Measurements from ENCODE around the gene GCAT. TPM values are rescaled to one million over a fixed set of nuclear protein-coding genes. Genes with fewer than 3 reads are reported as not detected.

GCAT gene
- total and polyA plus RNA-seq, 9 of the 15 experiments (the other 6 are each of a cell fraction or from before 2014, with no cell fraction given) = 1.9 to 69.9 (median 26.4) TPM

- TF ChIP-seq ZNF764 (CRISPR knock-in tag; IDR thresholded peaks at IDR 0.05; ENCODE audit: low read depth) (no peak), RBFOX2 (IDR thresholded peaks at IDR 0.05; ENCODE audit: low read depth, low read length) (peak; percentile 16; the same call in 1 of the 2 replicates), POLR2G (IDR thresholded peaks at IDR 0.05; ENCODE audit: low read depth, low read length) (0 out of 2 replicates have a peak, but pooled peaks have one; percentile 33)
- Histone ChIP-seq H3K27ac (ENCODE audit: extremely low read depth, low read depth, low read length) (no peak overlapping the region), H3K9ac (ENCODE audit: insufficient read depth in 1 of 2, low read depth in 2 of 2, low read length in 2 of 2) (peak overlapping the region in 1 of 2 experiments; percentile 35; a peak in 1 of 4 replicates), H3K4me3 (no peak overlapping the region), H3K4me2 (ENCODE audit: insufficient read depth, low read length) (no peak overlapping the region), H3K9me1 (ENCODE audit: control insufficient read depth, insufficient read depth, low read length) (no peaks in the 10 kb centered on the region), H3K79me2 (ENCODE audit: control insufficient read depth, insufficient read depth, low read length) (peaks cover 30% of the 10 kb centered on the region), H4K20me1 (replicated peaks; ENCODE audit: control insufficient read depth, insufficient read depth, low read length) (no peaks in the 10 kb centered on the region), H3K27me3 (ENCODE audit: control insufficient read depth in 2 of 2, insufficient read depth in 2 of 2, low read length in 2 of 2) (no peaks in the 10 kb centered on the region), H3K9me3 (replicated peaks; ENCODE audit: control insufficient read depth, insufficient read depth, low read depth, low read length) (no peaks in the 10 kb centered on the region), H3K36me3 (ENCODE audit: control insufficient read depth, insufficient read depth, low read length) (peaks cover 61% of the 10 kb centered on the region; the same call in 2 of the 3 replicates), H3K4me1 (replicated peaks in 1 of 2; ENCODE audit: control insufficient read depth in 2 of 2, insufficient read depth in 2 of 2, low read length in 2 of 2) (peaks cover 14 to 20% of the 10 kb centered on the region in 2 experiments; a peak in 4 of 5 replicates), H2AFZ (ENCODE audit: low read depth, low read length) (no peak overlapping the region)
- 92% methylated on average over 21 of the region's 27 CpGs for WGBS (ENCODE audit: insufficient coverage, low coverage, missing lambda C conversion rate)
- no TSS peak for BruUV-seq (replicated peaks)
- ATAC-seq (no peak), DNase-seq (ENCODE audit: extremely low read depth in 1 of 4, low spot score in 3 of 4) (no peak), FAIRE-seq (no peak)
- POLR2A ChIA-PET = interaction anchor here (0.6 kb wide), 2 partner anchors 16 to 762 kb away, joined by 3 read pairs; no protein-coding TSS in a partner anchor
- CTCF ChIA-PET (ENCODE audit: low intra/inter-chr PET ratio) = no interaction called here
- intact Hi-C loops (cut with micrococcal nuclease) (no loop called here), in situ Hi-C loops (cut with MboI) (no loop called here)
Observed at GRCh38 chr22:37812869-37813678, 5.3 kb downstream of the GCAT start.

- Histone ChIP-seq H3K36me3 (ENCODE audit: control insufficient read depth, insufficient read depth, low read length) (peaks cover 57% of the 10 kb centered on the region; the same call in 2 of the 3 replicates), H3K27ac (ENCODE audit: extremely low read depth, low read depth, low read length) (no peak overlapping the region), H3K4me2 (ENCODE audit: insufficient read depth, low read length) (no peak overlapping the region), H3K9me3 (replicated peaks; ENCODE audit: control insufficient read depth, insufficient read depth, low read depth, low read length) (no peaks in the 10 kb centered on the region), H3K4me1 (replicated peaks in 1 of 2; ENCODE audit: control insufficient read depth in 2 of 2, insufficient read depth in 2 of 2, low read length in 2 of 2) (peaks cover 7 to 14% of the 10 kb centered on the region in 2 experiments; a peak in 4 of 5 replicates), H3K9me1 (ENCODE audit: control insufficient read depth, insufficient read depth, low read length) (no peaks in the 10 kb centered on the region), H3K79me2 (ENCODE audit: control insufficient read depth, insufficient read depth, low read length) (peaks cover 9% of the 10 kb centered on the region), H3K4me3 (no peak overlapping the region), H2AFZ (ENCODE audit: low read depth, low read length) (no peak overlapping the region), H3K9ac (ENCODE audit: insufficient read depth in 1 of 2, low read depth in 2 of 2, low read length in 2 of 2) (no peak overlapping the region), H3K27me3 (ENCODE audit: control insufficient read depth in 2 of 2, insufficient read depth in 2 of 2, low read length in 2 of 2) (no peaks in the 10 kb centered on the region), H4K20me1 (replicated peaks; ENCODE audit: control insufficient read depth, insufficient read depth, low read length) (no peaks in the 10 kb centered on the region)
- in situ Hi-C loops (cut with MboI) = loop anchor here (5.0 kb wide), 1 partner anchor 147 kb away; no protein-coding TSS in a partner anchor
- POLR2A ChIA-PET = interaction anchor here (0.5 to 5.0 kb wide), 5 partner anchors 7 to 90 kb away, joined by 3 to 34 read pairs (median 3); partner anchors contain the start of genes ANKRD54 and GCAT
- CTCF ChIA-PET (ENCODE audit: low intra/inter-chr PET ratio) = no interaction called here
- DNase-seq (ENCODE audit: extremely low read depth in 1 of 4, low spot score in 3 of 4) = no peak
- intact Hi-C loops (cut with micrococcal nuclease) = no loop called here
- no peak for ATAC-seq
- no TSS peak for BruUV-seq (replicated peaks)
- FAIRE-seq = no peak
- WGBS (ENCODE audit: insufficient coverage, low coverage, missing lambda C conversion rate) = 73% methylated on average over 3 of the region's 12 CpGs
- TF ChIP-seq POLR2G (IDR thresholded peaks at IDR 0.05; ENCODE audit: low read depth, low read length) = 0 out of 2 replicates have a peak, but pooled peaks have one; percentile 25
- no peak for TF ChIP-seq KLF10 (CRISPR knock-in tag; IDR thresholded peaks at IDR 0.05)
Observed at GRCh38 chr22:37815593-37815992, 7.9 kb downstream of the GCAT start.
